Mucosa of gallbladder (tissue), 1 donor: ENCODE measurements around the gene KRT6C. TPM values are rescaled to one million over a fixed set of nuclear protein-coding genes. Genes with fewer than 3 reads are reported as not detected.
"Not testable (repeated sequence)": the region's sequence is repeated elsewhere in the genome, so short reads cannot be mapped to it uniquely, and the experiment has no call there.

ENCODE experiments used
- DNase-seq: peaks from one replicate; pipeline ENCODE4 v3.0.0-alpha.2; 2020; ENCODE audit warnings: low spot score
- total RNA-seq: library from RNA; stranded (reverse); gene quantifications from one replicate; pipeline ENCODE4 v1.2.1, GENCODE V29; 2021
- donor health status: DM: no; HTN: no; CAD: no.

Gene KRT6C
- total RNA-seq, 1 donor from 2014 or later, result not detected

DNA sequence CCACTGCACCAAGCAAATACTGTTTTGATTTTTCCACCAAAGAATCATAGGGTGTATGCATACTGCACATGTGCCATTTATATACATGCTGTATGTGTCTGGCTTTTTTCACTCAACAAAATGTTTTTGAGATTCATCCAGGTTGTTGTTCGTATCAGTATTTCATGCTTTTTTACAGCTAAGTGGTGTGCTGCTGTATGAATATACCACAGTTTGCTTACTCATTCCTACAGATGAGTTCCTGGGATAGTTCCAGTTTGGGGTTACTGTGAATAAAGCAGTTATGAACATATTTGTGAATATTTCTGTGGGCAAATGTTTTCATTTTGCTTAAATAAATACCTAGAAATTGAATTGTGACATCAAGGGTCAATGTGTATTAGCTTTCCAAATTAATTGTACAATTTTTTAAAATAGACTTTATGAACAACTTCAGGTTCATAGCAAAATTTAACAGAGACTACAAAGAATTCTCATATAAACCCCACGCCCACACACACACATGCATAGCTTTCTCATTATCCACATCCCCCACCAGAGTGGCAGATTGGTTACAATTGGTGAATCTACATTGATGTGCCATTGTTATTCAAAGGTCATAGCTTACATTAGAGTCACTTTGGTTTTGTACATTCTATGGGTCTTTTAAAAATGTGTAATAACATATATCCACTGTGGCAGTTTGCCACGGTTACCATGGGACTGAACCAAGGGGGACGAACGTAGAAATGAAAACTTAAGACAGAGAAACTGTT lies 26.4 kb upstream of the KRT6C start:
- no peak for DNase-seq

- no peak for DNase-seq
Observed at GRCh38 chr12:52498946-52499345, 25.3 kb upstream of the KRT6C start.

- no peak for DNase-seq
Observed at GRCh38 chr12:52497975-52498374, 24.4 kb upstream of the KRT6C start.

DNA sequence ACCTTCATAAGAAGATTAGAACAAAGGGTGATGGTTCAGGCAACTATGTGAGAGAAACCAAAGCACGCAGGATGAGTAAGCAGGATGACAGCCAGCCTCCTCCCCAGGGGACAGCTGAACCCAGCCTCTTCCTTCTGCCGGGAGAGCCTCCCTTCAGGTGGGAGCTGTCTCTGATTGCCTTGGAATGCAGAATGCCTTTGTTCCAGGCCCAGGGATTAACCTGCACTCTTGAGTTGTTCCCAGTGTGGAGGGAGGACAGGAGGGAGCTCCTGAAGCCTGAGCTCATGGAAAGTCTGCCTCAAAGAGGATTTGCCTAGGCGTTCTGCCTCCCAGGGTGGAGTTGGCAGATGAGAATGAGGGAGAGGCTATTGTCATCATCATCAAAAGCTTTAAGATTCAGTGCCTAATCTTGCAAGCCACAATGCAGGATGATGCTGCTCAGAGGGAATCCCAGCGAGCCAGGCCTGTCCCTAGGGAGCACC lies 23.0 kb upstream of the KRT6C start:
- no peak for DNase-seq

- no peak for DNase-seq
Observed at GRCh38 chr12:52496054-52496453, 22.4 kb upstream of the KRT6C start.

- no peak for DNase-seq
Observed at GRCh38 chr12:52495389-52495788, 21.8 kb upstream of the KRT6C start.

DNA sequence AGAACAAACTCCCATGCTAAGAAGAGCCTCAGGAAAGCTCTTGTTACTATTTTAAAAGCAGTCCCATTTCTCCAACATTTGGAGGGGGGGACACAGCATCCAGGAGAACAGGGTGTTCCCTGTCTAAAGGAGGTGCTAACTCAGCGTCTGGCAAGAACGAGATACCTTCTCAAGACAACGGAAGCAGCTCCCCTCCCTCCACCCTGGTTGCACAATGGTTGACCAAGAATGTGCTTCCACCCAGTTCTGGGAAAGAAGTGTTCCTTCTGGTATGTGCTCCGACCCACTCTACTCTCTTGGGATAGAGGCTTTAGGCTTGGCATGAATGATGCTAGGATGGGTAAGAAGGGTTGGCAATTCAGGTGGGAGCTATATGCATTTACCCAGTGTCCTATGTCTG lies 20.9 kb upstream of the KRT6C start:
- no peak for DNase-seq

GRCh38 chr12:52494100-52494499 lies 20.5 kb upstream of the KRT6C start:
- no peak for DNase-seq

GRCh38 chr12:52493172-52493571 lies 19.6 kb upstream of the KRT6C start, which contains the start of gene KRT6A:
TSS of gene KRT6A (minus strand) at chr12:52493257. CDS start at chr12:52493188, 69 bp downstream.
- DNase-seq, result no peak

- DNase-seq, result not testable (repeated sequence)
Observed at GRCh38 chr12:52492405-52492804, 18.8 kb upstream of the KRT6C start.

- not testable (repeated sequence) for DNase-seq
Observed at GRCh38 chr12:52491495-52491894, 17.9 kb upstream of the KRT6C start.

DNA sequence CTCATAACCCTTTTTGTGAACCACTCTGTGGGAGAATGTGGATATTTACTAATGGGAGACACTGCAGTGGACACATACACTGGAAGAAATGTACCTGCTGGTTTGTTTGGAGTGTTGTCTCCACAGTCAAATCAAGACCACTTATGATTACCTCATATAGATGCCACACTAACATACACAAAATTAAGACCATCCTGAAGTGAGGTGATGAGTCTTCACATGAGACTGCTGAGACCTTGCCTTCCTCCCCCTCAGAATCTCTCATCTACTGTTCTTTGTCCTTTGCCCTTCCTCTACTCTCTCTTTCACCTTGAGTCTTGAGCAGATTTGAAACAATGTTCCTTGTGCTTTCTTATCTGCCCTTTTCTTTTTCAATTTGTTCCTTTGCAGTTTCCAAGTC lies 15.1 kb upstream of the KRT6C start:
- no peak for DNase-seq

DNA sequence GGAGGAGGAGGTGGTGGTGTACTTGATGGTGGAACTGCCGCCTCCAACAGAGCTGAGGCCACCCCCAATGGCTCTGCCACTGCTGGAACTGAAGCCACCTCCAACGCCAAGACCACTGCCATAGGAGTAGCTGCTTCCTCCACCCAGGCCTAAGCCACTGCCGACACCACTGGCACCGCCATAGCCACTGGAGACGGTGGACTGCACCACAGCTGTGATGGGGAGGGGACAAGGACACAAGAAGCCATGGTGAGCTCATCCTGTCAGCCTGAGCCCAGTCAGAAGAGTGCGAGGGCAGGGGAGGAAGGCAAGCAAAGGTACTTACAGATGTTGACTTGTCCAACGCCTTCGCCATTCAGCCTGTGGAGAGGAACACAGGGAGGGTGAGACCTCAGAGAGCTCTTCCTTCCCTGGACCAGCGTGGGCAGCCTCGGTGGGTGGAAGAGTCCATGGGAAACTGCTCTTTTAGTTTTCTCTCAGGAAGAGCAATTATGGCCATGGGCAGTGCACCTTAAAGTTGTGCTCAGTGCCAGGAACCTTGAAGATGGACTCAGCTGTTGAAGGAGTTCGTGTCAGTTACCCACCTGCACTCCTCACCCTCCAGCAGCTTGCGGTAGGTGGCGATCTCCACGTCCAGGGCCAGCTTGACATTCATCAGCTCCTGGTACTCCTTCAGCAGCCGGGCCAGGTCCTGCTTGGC lies 14.3 kb upstream of the KRT6C start:
- not testable (repeated sequence) for DNase-seq

DNA sequence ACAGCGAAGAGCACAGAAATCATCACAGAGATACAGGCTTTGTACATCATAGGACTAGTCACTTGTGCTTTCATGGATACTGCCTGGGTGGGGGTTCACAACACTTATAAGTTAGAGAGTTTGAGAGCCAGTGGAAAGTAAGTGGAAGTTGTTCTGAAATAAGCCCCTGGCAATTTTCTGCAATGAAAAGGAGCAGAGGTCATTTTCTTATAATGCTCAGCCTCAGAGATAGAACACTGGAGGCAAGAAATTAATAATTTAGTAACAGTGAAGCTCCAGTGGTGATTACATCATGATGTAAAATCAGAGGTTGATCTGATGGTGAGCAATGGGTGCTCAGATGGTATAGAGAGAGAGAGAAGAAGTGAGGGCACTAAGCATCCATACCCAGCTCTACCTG lies 13.6 kb upstream of the KRT6C start:
- DNase-seq, result no peak

DNA sequence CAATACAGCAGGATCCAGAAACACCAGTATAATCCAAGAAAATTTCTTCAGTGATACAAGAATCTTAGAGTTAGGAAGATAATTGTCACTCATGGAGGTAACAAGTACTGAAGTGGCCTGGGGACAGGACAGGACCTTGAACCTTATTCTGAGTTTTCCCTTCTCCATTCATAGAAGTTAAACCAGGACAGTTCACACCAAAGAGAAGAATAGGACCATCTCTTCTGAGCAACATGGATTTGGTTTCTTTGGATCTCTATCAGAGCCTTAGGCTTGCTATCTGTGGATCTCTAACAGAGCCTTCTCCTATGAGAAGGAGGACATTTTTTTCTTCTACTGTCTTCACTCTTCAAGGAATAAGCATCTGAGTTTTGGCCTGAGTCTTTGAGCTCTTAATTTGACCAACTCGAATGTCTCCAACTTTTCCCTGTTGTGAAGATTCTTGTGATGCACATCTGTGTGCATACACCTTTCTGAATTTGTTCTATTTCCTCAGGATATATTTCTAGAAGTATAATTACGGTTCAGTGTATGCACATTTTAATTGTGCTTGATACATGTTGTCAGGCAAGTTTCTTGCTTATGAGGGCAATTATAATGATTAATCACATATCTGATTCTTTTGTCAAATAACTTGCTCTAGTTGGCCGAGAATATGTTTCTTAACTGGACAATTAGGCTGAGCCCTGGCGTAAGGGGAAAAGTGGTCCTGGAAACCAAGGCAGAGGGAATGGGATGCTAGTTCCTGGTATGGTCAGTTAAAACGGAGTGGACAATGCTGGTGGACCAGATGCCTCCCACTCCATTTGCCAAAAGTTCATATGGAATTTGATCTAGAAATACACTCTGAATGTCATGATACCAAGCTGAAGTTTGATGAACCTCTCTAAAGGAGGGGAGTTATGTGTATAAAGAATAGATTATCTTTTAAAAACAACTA lies 12.8 kb upstream of the KRT6C start:
- no peak for DNase-seq

- DNase-seq, result no peak
Observed at GRCh38 chr12:52480073-52480472, 6.5 kb upstream of the KRT6C start.

- DNase-seq, result no peak
Observed at GRCh38 chr12:52477651-52478050, 4.0 kb upstream of the KRT6C start.

DNA sequence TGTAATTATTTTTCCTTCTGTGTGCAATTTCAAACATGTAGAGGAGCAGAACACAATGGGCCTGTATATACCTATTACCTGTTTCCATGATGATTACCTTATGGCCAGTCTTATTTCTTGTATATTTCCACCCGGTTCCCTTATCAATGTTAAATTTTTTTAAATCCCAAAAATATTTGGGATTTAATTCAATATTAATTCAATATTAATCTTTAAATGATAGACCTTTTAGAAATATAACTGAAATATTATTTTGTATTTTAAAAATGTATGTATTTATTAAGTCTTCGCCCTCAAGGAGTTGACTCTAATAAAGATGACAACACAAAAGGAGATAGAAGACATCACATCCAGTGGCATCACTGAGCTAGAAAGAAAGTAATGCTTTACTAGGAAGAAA lies 607 bp upstream of the KRT6C start:
- DNase-seq, result no peak

DNA sequence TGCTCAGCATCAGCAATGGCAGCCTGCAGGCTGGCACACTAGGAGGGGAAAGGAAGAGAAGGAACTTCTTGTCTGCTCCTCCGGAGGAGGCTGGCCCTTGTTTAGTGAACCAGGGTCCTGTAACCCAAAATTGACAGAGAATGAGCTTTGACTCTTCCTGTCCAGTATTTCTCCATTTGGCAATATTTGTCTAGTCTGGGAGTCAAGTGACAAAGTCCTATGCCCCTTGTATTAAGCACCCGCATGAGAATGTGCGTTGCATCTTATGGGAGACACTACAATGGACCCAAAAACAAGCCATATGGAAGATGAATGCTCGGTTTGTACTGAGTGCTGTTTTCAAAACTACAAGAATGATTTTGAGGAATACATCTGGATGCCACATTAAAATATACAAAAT lies 3.8 kb downstream of the KRT6C start:
- DNase-seq, result no peak

GRCh38 chr12:52464897-52465296 lies 8.7 kb downstream of the KRT6C start:
- no peak for DNase-seq

- no peak for DNase-seq
Observed at GRCh38 chr12:52461693-52462092, 11.9 kb downstream of the KRT6C start.

DNA sequence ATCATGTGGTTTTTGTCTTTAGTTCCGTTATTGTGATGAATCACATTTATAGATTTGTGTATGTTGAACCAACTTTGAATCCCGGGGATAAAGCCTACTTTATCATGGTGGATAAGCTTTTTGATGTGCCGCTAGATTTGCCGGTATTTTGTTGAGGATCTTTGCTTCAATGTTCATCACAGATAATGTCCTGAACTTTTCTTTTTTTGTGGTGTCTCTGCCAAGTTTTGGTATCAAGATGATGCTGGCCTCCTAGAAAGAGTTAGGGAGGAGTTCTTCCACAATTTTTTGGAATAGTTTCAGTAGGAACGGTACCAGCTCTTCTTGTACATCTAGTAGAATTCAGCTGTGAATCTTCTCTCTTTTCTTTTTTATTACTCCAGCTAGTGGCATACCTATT lies 14.7 kb downstream of the KRT6C start:
- DNase-seq, result no peak
